ENCODE results near the gene PRKCA.
A peak's percentile ranks its signal among the peaks of the same experiment; 100 is the strongest.

PRKCA gene

DNA sequence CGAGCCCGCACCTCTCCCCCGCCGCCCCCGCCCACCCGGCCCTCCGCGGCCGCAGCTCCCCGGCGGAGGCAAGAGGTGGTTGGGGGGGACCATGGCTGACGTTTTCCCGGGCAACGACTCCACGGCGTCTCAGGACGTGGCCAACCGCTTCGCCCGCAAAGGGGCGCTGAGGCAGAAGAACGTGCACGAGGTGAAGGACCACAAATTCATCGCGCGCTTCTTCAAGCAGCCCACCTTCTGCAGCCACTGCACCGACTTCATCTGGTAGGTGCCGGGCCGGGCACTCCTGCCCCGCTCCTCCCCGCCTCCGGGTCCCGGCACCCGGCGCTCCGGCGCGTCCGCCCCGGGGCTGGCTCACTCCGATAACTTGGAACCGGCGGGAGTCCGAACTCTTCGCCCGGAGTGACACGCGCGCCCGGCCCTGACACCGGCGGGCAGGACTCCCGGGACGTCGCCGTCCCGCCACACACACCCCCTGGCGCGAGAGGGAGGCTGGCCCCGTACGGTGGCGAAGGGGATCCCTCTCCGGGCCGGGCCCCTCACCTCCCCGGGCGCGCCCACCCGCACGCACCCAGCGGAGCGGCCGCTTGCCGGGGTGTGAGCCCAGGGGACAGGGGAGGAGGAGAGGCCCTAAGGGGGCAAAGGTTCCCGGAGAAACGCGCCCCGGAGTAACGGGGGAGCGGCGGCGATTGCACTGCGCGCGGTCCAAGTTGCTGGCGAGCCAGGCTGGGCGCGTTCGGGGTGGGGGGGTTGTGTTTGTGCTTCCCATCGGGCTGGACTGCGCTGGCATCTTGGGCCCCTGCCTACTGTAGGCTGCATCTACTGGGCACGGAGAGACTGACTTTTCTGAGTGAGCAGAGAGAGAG, 581 bp downstream of the PRKCA start:
- H3K4me3 ChIP-seq, result peak overlapping the region; percentile 93
- peak overlapping the region; percentile 55 to 93 for H3K27ac ChIP-seq
- DNase-seq (ENCODE audit: low spot score), result no peak
- TF ChIP-seq, protein P1, sequence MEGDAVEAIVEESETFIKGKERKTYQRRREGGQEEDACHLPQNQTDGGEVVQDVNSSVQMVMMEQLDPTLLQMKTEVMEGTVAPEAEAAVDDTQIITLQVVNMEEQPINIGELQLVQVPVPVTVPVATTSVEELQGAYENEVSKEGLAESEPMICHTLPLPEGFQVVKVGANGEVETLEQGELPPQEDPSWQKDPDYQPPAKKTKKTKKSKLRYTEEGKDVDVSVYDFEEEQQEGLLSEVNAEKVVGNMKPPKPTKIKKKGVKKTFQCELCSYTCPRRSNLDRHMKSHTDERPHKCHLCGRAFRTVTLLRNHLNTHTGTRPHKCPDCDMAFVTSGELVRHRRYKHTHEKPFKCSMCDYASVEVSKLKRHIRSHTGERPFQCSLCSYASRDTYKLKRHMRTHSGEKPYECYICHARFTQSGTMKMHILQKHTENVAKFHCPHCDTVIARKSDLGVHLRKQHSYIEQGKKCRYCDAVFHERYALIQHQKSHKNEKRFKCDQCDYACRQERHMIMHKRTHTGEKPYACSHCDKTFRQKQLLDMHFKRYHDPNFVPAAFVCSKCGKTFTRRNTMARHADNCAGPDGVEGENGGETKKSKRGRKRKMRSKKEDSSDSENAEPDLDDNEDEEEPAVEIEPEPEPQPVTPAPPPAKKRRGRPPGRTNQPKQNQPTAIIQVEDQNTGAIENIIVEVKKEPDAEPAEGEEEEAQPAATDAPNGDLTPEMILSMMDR (IDR thresholded peaks at IDR 0.05), result no peak

DNA sequence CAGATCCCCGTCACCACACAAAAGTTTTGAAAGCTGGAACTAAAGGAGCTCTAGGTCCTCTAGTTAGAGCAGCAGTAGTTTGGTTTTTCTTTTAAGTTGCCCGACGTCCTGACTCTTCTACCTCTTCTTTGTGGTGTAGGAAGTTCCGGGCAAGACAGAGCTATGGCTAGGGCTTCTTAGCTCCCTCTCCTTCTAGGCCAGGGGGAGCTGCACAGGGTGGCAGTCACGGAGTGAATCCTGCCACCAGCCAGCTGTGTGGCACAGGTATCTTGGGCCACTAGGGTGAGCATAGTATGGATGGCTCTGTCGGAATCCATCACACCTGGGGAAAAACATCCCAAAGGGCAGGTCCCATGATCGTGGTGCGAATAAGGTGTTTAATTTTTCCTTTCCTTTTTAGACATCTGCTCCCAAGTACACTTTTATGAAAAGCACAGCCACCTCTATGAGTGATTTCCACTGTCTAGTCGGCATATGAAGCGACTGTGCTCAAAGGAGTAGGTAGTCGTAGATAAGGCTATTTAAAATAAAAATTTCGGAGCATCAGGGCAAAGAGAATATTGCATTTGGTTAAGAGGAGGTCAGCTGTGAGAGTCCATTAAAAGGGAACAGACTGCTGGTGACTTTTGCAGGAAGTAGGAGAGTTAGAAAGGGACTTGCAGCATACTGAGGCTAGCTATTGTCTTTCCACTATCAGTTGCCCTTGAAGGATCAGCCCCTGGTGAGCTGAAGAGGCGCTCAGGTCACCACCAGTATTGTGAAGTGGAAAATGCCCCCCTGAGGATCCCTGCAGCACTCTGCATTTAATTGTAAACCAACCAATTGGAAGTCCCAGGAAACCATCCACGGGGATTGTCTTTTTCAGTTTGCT, 2.1 kb downstream of the PRKCA start:
- TF ChIP-seq, protein P1 (IDR thresholded peaks at IDR 0.05), result no peak
- DNase-seq (ENCODE audit: low spot score), result no peak
- H3K4me3 ChIP-seq, result peak overlapping the region; percentile 93
- peak overlapping the region in 1 of 2 donors; percentile 13 for H3K27ac ChIP-seq

DNA sequence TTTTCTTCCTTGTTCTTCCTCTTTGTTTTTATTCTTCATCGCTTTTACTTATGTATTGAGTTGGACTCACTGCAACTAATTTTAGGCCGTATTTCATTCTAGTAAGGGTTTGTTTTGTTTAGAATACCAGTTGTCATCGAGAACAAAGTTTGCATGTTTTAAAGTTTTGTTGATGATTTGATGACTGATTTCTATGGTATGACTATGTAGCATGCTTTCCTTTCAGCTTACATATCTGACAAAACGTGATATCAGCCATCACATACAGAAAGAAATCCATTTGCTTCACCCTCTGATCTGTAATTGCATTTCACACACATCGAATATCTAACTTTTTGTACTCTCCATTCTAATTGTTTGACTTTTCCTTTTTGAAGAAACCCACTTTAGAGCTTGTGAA, 4.0 kb downstream of the PRKCA start:
- TF ChIP-seq, protein P1 (IDR thresholded peaks at IDR 0.05), result no peak
- Histone ChIP-seq H3K27ac (no peak overlapping the region), H3K4me3 (peak overlapping the region; percentile 5)
- no peak for DNase-seq (ENCODE audit: low spot score)

DNA sequence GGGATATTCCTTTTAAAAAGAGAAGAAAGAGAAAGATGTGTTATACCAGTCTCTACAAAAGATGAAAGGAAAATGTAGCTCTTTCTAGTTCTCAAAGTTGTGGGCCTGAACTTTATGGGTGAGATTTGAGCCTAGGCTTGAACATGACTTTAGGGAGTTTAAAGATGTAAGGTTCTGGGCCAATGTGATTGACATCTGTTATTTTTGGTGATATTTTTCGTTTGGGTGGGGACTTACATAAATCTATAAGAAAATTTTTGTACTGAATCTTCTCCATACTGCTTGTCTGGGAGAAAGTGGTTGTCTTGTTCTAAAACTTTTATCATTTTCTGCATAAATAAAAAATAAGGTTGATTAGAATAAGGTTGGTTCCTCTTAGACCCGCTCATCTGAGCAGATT, 4.8 kb downstream of the PRKCA start:
- Histone ChIP-seq H3K27ac (no peak overlapping the region), H3K4me3 (no peak overlapping the region)
- DNase-seq (ENCODE audit: low spot score), result no peak
- TF ChIP-seq, protein P1 (IDR thresholded peaks at IDR 0.05), result no peak

DNA sequence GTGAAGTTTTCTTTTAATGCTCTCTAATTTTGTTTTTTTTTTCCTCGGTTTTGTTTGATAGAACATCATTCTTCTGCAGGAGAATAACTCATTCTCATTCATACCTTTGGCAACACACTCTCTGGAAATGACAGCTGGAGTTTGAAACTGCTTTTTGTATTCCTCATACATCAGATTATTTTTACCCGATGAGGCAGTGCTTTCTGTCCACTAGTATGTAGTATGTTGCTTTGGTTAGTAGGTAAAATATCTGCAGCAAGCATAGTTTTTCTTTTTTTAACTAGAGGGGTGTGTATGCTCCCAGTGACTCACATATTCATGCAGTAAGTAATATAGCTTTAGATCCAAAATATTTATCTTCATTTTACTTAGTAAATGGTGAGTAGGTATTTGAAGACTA, 6.4 kb downstream of the PRKCA start:
- TF ChIP-seq, protein P1 (IDR thresholded peaks at IDR 0.05), result no peak
- Histone ChIP-seq H3K4me3 (no peak overlapping the region), H3K27ac (no peak overlapping the region)
- no peak for DNase-seq (ENCODE audit: low spot score)

DNA sequence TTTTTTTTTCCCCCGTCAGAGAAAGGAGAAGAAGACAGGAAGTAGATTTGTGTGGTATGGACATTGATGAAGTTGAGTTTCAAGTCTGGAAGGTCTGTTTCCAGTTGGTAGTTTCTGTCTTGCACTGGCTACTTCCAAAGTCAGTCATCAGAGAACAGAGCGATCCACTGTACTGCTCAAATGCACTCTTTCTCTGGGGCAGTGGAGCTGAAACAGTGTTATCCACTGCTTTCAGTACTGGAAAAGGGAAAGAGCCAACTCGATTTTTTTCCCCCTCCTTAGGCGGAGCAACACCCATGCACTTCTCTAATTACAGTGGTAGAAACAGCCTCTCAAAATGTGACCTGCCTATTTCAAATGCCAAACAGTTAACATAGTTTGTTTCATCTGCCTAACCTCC, 7.4 kb downstream of the PRKCA start:
- DNase-seq (ENCODE audit: low spot score), result no peak
- no peak overlapping the region for H3K27ac ChIP-seq
- TF ChIP-seq, protein P1 (IDR thresholded peaks at IDR 0.05), result no peak
- H3K4me3 ChIP-seq, result no peak overlapping the region
